Activated CD8-positive, alpha-beta memory T cell treated with anti-CD3 and anti-CD28 coated beads for 48 hours (primary cell): ENCODE data around the gene ADRA2C.
"Not testable (repeated sequence)": the region's sequence is repeated elsewhere in the genome, so short reads cannot be mapped to it uniquely, and the experiment has no call there.

ENCODE experiments used
- DNase-seq, 3 experiments: peaks; one replicate each; pipeline ENCODE4 v3.0.0-alpha.2; 2020; ENCODE audit warnings: low read depth in 2 of 3, low spot score in 2 of 3

The ADRA2C gene

GRCh38 chr4:3810796-3811485 lies 44.8 kb downstream of the ADRA2C start:
- no peak for DNase-seq

DNA sequence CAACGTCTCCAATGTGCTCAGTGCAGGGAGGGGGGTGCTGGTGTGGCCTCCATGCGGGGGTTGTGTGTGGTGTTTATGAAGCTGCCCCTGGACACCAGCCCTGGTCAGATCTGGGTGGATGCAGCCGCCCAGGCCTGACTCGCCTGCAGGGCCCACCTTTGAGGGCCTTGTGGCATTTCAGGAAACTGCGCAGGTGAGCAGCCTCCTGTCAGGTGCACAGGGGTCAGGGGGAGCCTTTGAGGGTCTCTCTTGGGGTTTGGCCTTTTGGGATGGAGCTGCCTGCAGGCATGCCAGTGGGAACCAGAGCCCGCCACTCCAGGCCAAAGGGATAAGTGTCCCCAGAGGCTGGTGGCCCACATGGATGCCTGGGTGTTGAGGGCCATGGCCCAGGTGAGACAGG lies 45.4 kb downstream of the ADRA2C start:
- no peak for DNase-seq

- DNase-seq = no peak
Observed at GRCh38 chr4:3812211-3812934, 46.2 kb downstream of the ADRA2C start.

- no peak for DNase-seq
Observed at GRCh38 chr4:3813151-3814052, 47.2 kb downstream of the ADRA2C start.

DNA sequence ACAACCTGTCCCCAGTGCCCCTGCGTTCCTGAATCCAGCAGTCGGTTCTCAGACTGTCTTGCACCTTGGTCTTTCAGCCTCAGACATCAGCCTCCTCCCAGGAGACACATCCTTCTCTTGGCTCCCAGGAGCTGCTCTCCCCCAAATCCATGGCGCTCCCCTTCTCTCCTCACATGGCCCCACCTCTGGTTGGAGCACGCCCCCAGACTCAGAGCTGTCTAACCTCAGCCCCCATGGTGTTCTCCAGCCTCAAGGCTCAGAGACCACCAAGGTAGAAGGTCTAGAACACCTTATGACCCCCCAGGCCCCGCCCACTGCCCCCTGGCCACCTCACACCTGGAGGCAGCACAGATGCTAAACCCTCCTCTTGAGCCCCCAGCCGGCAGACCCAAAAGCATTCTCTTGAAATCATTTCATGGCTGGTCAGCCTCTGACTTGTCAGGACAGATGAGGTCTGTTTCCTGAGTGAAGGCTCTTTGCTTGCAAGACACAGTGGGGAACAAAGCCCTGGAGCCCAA lies 47.9 kb downstream of the ADRA2C start:
- DNase-seq = no peak

DNA sequence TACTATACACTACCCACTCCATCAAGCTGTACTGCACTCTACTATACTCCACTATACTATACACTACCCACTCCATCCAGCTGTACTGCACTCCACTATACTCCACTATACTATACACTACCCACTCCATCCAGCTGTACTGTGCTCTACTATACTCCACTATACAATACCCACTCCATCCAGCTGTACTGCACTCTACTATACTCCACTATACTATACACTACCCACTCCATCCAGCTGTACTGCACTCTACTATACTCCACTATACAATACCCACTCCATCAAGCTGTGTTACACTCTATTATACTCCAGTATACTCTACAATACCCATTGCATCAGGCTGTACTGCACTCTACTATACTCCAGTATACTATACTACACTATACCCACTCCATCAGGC lies 48.7 kb downstream of the ADRA2C start:
- not testable (repeated sequence) for DNase-seq

GRCh38 chr4:3816256-3816825 lies 50.2 kb downstream of the ADRA2C start:
- no peak for DNase-seq

DNA sequence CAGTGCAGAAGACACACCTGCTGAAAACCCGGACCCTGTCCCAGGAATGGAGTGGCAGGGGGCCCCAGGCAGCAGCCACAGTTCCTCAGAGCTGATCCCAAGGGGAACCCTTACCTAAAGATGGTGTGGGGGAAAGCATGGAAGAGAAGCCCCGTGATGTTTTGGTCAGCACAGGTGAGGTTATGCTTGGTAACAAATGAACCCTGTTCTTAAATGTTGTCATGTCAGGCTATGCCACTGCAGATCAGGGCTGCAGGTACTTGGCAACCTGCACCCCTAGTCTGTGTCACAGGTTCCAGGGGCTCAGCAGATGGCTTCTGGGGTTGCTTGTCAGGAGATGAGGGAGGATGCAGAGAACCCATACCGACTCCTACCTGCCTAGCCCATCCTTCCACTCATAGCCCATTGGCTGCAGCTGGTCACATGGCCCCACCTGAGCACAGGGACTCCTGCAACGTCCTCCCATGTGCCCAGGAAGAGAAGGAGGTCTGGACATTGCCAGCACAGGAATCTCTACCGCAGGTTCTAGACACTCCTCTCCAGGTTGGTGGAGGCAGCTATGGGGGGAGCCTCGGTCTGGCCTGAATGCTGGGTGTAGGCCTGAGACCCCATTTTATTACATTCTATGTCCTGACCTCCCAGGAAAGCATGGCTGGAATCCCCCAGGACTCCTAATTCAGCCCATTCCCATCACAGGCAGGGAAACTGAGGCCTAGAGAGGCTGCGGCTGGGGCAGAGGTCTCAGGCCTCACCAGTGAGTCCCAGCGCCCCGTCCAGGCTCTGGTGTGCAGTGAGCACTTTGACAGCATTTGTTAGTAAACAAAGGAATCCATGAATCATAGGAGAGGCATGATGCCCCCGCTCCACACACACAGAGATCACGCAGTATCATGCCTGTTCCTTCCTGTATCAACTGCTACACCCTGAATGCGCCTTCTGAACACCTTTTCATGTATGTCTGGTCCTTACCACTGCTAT lies 51.1 kb downstream of the ADRA2C start:
- DNase-seq = no peak
